Measurements from ENCODE around the gene MRRF. TPM values are rescaled to one million over a fixed set of nuclear protein-coding genes. Genes with fewer than 3 reads are reported as not detected.
"Not testable (repeated sequence)": the region's sequence is repeated elsewhere in the genome, so short reads cannot be mapped to it uniquely, and the experiment has no call there.

Gene MRRF
- total and polyA plus RNA-seq, 5 donors = 23.1 to 33.8 (median 26.7) TPM

GRCh38 chr9:122315534-122315933, 50.9 kb downstream of the MRRF start:
- intact Hi-C loops (cut with DNase I) = no loop called here
- WGBS = 50% methylated on average over 2 of the region's 2 CpGs
- H3K27ac ChIP-seq (ENCODE audit: low read length) = no peak overlapping the region

DNA sequence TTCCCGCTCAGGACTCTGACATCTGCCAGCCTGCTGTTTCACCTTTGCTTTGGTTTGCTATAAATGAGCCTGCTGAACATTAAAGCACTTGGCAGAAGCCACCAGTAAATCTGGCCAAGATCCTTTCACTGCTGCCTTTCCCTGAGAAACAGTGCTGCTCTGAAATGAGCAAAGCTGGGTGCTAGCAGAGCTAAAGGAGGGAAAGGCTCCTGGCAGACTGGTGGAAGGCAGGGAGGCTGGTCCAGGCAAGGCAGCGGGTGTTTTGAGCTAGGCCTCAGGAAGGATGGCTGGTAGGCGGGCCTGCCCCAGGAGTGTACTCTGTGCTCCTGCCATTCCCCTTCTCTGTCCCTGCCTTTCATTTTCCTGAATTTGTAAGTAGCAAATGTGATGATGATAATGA, 53.6 kb downstream of the MRRF start:
- 77% methylated on average over 3 of the region's 3 CpGs for WGBS
- H3K27ac ChIP-seq (ENCODE audit: low read length) = no peak overlapping the region
- H3K27me3 ChIP-seq (ENCODE audit: control insufficient read depth, insufficient read depth) = no peaks in the 10 kb centered on the region
- H3K9me3 ChIP-seq (ENCODE audit: control insufficient read depth, low read length) = no peaks in the 10 kb centered on the region
- DNase-seq (no peak), ATAC-seq (peak; percentile 43 to 73)
- no peaks in the 10 kb centered on the region for H3K4me1 ChIP-seq (ENCODE audit: control insufficient read depth, insufficient read depth, low read length)
- intact Hi-C loops (cut with DNase I) = no loop called here
- no peak overlapping the region for H3K4me3 ChIP-seq (ENCODE audit: low read length)

More at GRCh38 chr9:122315534-122315933, 50.9 kb downstream of the MRRF start:
- DNase-seq (no peak), ATAC-seq (peak; percentile 34 to 63)
- no peaks in the 10 kb centered on the region for H3K4me1 ChIP-seq (ENCODE audit: control insufficient read depth, insufficient read depth, low read length)
- H3K4me3 ChIP-seq (ENCODE audit: low read length) = no peak overlapping the region
- no peaks in the 10 kb centered on the region for H3K9me3 ChIP-seq (ENCODE audit: control insufficient read depth, low read length)
- H3K27me3 ChIP-seq (ENCODE audit: control insufficient read depth, insufficient read depth) = no peaks in the 10 kb centered on the region

GRCh38 chr9:122320413-122320881, 55.8 kb downstream of the MRRF start:
- Histone ChIP-seq H3K4me3 (ENCODE audit: low read length) (no peak overlapping the region), H3K4me1 (ENCODE audit: control insufficient read depth, insufficient read depth, low read length) (no peaks in the 10 kb centered on the region), H3K9me3 (ENCODE audit: control insufficient read depth, low read length) (no peaks in the 10 kb centered on the region), H3K27ac (ENCODE audit: low read length) (no peak overlapping the region), H3K27me3 (ENCODE audit: control insufficient read depth, insufficient read depth) (no peaks in the 10 kb centered on the region)
- 80% methylated on average over 1 of the region's 1 CpG for WGBS
- no peak for DNase-seq
- no peak for ATAC-seq
- intact Hi-C loops (cut with DNase I) = no loop called here

GRCh38 chr9:122322553-122322952, 57.9 kb downstream of the MRRF start:
- ATAC-seq = no peak
- intact Hi-C loops (cut with DNase I) = no loop called here
- no peak overlapping the region for H3K27ac ChIP-seq (ENCODE audit: low read length)

DNA sequence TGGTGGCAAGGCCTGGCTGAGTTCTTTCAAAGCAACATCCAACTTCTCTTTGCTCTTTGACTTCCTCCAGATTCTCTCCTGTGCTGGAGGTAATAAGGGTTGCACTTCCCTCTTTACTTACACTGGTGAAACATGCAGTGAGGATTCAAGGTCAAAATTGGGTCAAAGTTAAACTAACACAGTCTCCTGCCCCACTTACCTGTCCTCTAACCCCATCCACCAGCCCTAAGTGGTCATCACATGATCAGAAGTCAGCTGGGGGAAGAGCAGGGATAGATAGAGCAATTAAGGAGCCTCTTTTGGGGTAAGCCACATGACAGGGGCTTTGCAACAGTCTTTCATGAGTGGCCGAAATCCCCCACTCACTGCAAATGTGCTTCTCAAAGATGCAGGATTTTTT, 60.0 kb downstream of the MRRF start:
- intact Hi-C loops (cut with DNase I); H3K4me1 ChIP-seq (ENCODE audit: control insufficient read depth, insufficient read depth, low read length): not testable (repeated sequence)

More at GRCh38 chr9:122322553-122322952, 57.9 kb downstream of the MRRF start:
- no peak overlapping the region for H3K4me3 ChIP-seq (ENCODE audit: low read length)
- WGBS = 79% methylated on average over 2 of the region's 2 CpGs
- H3K9me3 ChIP-seq (ENCODE audit: control insufficient read depth, low read length) = no peaks in the 10 kb centered on the region
- no peak for DNase-seq
- no peaks in the 10 kb centered on the region for H3K27me3 ChIP-seq (ENCODE audit: control insufficient read depth, insufficient read depth)
- H3K4me1 ChIP-seq (ENCODE audit: control insufficient read depth, insufficient read depth, low read length) = no peaks in the 10 kb centered on the region

DNA sequence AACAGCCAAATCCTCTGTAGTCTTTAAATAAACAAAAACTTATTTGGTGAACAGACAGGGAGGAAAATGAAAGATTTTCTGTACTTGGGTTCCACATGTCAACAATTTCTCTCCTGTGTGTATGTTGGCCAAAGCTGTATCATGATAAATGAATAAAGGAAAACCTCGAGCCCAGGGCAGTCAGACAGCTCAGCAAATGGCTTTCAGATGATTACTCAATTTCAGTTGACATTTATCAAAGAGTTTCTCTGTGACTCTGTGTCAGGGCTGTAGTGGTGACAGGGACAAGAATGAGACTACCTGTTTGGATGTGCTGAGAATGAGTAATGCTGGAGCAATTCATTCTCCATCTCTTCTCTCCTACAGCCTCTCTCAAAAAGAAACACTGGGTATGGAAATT, 60.4 kb downstream of the MRRF start:
- H3K4me1 ChIP-seq (ENCODE audit: control insufficient read depth, insufficient read depth, low read length) = peaks cover 6% of the 10 kb centered on the region
- intact Hi-C loops (cut with DNase I) = no loop called here
- no peaks in the 10 kb centered on the region for H3K27me3 ChIP-seq (ENCODE audit: control insufficient read depth, insufficient read depth)
- WGBS = 35% methylated on average over 1 of the region's 1 CpG
- H3K9me3 ChIP-seq (ENCODE audit: control insufficient read depth, low read length) = no peaks in the 10 kb centered on the region
- DNase-seq = no peak
- no peak overlapping the region for H3K4me3 ChIP-seq (ENCODE audit: low read length)
- H3K27ac ChIP-seq (ENCODE audit: low read length) = no peak overlapping the region
- peak in 1 of 2 donors; percentile 55 for ATAC-seq

More for the DNA sequence above, 60.0 kb downstream of the MRRF start:
- not testable (repeated sequence) for H3K27ac ChIP-seq (ENCODE audit: low read length); ATAC-seq; H3K27me3 ChIP-seq (ENCODE audit: control insufficient read depth, insufficient read depth); H3K9me3 ChIP-seq (ENCODE audit: control insufficient read depth, low read length); H3K4me3 ChIP-seq (ENCODE audit: low read length); DNase-seq
- 71% methylated on average over 1 of the region's 1 CpG for WGBS

DNA sequence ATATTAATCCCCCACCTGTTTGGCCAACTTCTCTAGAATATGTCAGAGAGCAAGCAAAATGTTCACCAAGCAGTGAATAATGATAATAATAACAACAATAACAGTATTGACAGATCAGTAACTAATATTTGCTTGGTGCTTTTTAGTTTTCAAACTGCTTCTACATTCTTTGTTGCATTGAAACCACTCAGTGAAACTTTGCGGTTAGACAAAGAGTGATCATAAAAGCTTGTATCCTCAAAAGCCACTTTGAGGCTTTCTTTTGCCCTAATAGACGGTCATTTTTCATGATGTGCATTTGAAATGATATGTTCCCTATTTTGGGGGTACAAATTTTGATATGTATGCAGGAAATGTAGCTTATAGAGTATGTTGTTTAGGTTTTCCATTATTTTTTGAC, 62.5 kb downstream of the MRRF start:
- DNase-seq = no peak
- intact Hi-C loops (cut with DNase I) = no loop called here
- Histone ChIP-seq H3K9me3 (ENCODE audit: control insufficient read depth, low read length) (no peaks in the 10 kb centered on the region), H3K4me3 (ENCODE audit: low read length) (no peak overlapping the region), H3K27me3 (ENCODE audit: control insufficient read depth, insufficient read depth) (no peaks in the 10 kb centered on the region), H3K4me1 (ENCODE audit: control insufficient read depth, insufficient read depth, low read length) (peaks cover 6% of the 10 kb centered on the region), H3K27ac (ENCODE audit: low read length) (no peak overlapping the region)
- WGBS = 96% methylated on average over 2 of the region's 2 CpGs
- no peak for ATAC-seq

DNA sequence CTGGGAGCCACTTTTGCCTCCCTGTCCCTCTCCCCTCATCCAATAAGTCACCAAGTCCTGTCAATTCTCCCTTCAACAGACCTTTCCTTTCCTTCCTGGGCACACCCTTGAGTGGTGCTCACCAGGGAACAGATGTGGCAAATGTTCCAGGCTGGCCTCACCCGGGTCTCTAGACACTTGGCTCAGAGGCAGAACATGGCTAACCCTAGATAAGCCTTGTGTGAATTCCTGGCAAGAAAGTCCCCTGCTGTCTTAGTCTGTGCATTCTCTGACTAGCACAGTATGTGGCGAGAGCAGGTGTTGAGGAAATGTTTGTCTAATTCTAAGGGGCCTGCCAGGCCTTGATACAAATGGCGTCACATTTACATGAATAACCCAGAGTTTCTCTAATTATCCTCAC, 64.9 kb downstream of the MRRF start:
- H3K27ac ChIP-seq (ENCODE audit: low read length) = no peak overlapping the region
- intact Hi-C loops (cut with DNase I) = no loop called here
- H3K9me3 ChIP-seq (ENCODE audit: control insufficient read depth, low read length) = no peaks in the 10 kb centered on the region
- DNase-seq (no peak), ATAC-seq (peak; percentile 15 to 34)
- H3K4me3 ChIP-seq (ENCODE audit: low read length) = no peak overlapping the region
- H3K4me1 ChIP-seq (ENCODE audit: control insufficient read depth, insufficient read depth, low read length) = peaks cover 6% of the 10 kb centered on the region
- H3K27me3 ChIP-seq (ENCODE audit: control insufficient read depth, insufficient read depth) = no peaks in the 10 kb centered on the region
- WGBS = 58% methylated on average over 3 of the region's 3 CpGs

DNA sequence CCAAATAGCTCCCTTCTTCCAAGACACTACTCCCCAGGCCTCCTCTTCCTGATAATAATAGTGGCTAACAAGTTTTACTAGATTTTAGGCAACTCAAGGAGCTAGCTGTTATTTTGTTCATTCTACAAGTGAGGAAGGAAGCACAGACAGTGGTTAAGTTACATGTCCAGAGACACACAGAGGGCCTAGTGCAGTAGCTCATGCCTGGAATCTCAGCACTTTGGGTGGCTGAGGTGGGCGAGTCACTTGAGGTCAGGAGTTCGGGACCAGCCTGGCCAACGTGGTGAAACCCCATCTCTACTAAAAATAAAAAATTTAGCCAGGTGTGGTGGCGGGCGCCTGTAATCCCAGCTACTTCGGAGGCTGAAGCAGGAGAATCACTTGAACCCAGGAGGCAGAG, 65.8 kb downstream of the MRRF start:
- WGBS = 89% methylated on average over 6 of the region's 6 CpGs
- H3K27me3 ChIP-seq (ENCODE audit: control insufficient read depth, insufficient read depth); ATAC-seq; H3K4me1 ChIP-seq (ENCODE audit: control insufficient read depth, insufficient read depth, low read length); H3K27ac ChIP-seq (ENCODE audit: low read length); DNase-seq; H3K4me3 ChIP-seq (ENCODE audit: low read length); H3K9me3 ChIP-seq (ENCODE audit: control insufficient read depth, low read length); intact Hi-C loops (cut with DNase I): not testable (repeated sequence)

DNA sequence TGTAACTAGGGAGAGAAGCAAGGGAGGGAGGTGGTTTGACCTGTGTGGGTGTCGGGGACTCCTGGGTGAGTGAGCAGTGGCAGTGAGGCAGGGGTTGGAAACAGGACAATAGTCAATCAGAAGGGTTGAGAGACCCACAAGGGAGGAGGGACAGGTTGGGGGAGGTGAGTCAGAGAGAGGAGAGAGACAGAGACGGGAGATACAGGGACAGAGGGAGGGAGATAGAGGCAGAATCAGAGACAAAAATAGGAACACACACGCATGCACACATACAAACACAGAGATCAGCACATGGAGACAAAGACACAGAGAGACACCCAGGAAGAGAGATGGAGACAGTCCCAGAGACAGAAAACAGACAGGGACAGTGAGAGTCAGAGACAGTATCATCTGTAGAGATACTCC, 66.8 kb downstream of the MRRF start:
- Histone ChIP-seq H3K27ac (ENCODE audit: low read length) (no peak overlapping the region), H3K4me1 (ENCODE audit: control insufficient read depth, insufficient read depth, low read length) (peaks cover 6% of the 10 kb centered on the region), H3K4me3 (ENCODE audit: low read length) (no peak overlapping the region), H3K9me3 (ENCODE audit: control insufficient read depth, low read length) (no peaks in the 10 kb centered on the region), H3K27me3 (ENCODE audit: control insufficient read depth, insufficient read depth) (no peaks in the 10 kb centered on the region)
- no peak for DNase-seq
- peak in 1 of 2 donors; percentile 12 for ATAC-seq
- intact Hi-C loops (cut with DNase I) = no loop called here
- 71% methylated on average over 3 of the region's 3 CpGs for WGBS

DNA sequence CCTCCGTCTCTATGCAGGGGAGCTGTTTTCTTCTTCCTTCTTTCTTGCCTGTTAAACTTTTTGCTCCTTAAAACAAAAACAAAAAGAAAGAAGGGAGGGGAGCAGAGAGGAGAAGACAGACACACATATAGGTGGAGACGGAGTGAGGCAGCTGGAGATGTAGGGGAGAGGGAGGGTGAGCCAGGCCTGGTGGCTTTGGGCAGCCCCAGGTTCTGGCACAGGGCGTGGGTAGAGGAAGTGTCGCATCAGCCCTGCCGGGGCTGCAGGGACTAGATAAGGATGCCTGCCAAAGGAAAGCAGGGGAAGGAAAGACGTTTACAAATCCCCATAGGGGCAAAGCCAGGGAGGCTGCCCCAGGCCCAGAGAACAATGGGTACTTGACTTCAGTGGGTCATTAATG, 67.4 kb downstream of the MRRF start:
- peaks cover 6% of the 10 kb centered on the region for H3K4me1 ChIP-seq (ENCODE audit: control insufficient read depth, insufficient read depth, low read length)
- H3K27me3 ChIP-seq (ENCODE audit: control insufficient read depth, insufficient read depth) = no peaks in the 10 kb centered on the region
- intact Hi-C loops (cut with DNase I) = no loop called here
- H3K9me3 ChIP-seq (ENCODE audit: control insufficient read depth, low read length) = no peaks in the 10 kb centered on the region
- H3K27ac ChIP-seq (ENCODE audit: low read length) = no peak overlapping the region
- DNase-seq (peak; percentile 48 to 73 (median 69)), ATAC-seq (peak; percentile 81 to 87)
- 26% methylated on average over 6 of the region's 6 CpGs for WGBS
- H3K4me3 ChIP-seq (ENCODE audit: low read length) = no peak overlapping the region

GRCh38 chr9:122332644-122333043, 68.0 kb downstream of the MRRF start:
- no peak for DNase-seq
- Histone ChIP-seq H3K9me3 (ENCODE audit: control insufficient read depth, low read length) (no peaks in the 10 kb centered on the region), H3K4me1 (ENCODE audit: control insufficient read depth, insufficient read depth, low read length) (peaks cover 6% of the 10 kb centered on the region), H3K27me3 (ENCODE audit: control insufficient read depth, insufficient read depth) (no peaks in the 10 kb centered on the region), H3K27ac (ENCODE audit: low read length) (no peak overlapping the region), H3K4me3 (ENCODE audit: low read length) (no peak overlapping the region)
- 61% methylated on average over 7 of the region's 7 CpGs for WGBS
- intact Hi-C loops (cut with DNase I) = no loop called here
- no peak for ATAC-seq
